HepG2 (cell line): ENCODE measurements around the gene DAGLB. TPM values are rescaled to one million over a fixed set of nuclear protein-coding genes. Genes with fewer than 3 reads are reported as not detected.

Experiments used
- CENPT ChIP-seq: sonication (generic); formaldehyde crosslinking; IDR thresholded peaks from 2 replicates; pipeline ENCODE4 v1.8.0; 2022; ENCODE audit warnings: low read depth, mild to moderate bottlenecking, moderate library complexity, missing genetic modification reagents
- ELF1 ChIP-seq: sonication (generic); formaldehyde crosslinking; IDR thresholded peaks from 2 replicates; pipeline ENCODE4 v1.4.0; 2020; ENCODE audit warnings: missing genetic modification reagents
- HIVEP1 ChIP-seq: sonication (generic); formaldehyde crosslinking; IDR thresholded peaks from 2 replicates; pipeline ENCODE4 v1.4.0; 2020; ENCODE audit warnings: mild to moderate bottlenecking, missing genetic modification reagents
- HOXA3 ChIP-seq: sonication (generic); formaldehyde crosslinking; IDR thresholded peaks from 2 replicates; pipeline ENCODE4 v1.5.0; 2020; ENCODE audit warnings: missing genetic modification reagents
- HOXD1 ChIP-seq: sonication (generic); formaldehyde crosslinking; IDR thresholded peaks from 2 replicates; pipeline ENCODE4 v1.5.0; 2020; ENCODE audit warnings: missing genetic modification reagents
- MXD4 ChIP-seq: IDR thresholded peaks from 2 replicates; pipeline ENCODE4 v1.6.1; 2016; ENCODE audit warnings: mild to moderate bottlenecking, missing biosample characterization, missing genetic modification reagents
- MXI1 ChIP-seq: IDR thresholded peaks from 3 replicates; pipeline ENCODE4 v1.6.1; 2012; ENCODE audit warnings: low read depth, low read length, inconsistent platforms, borderline replicate concordance
- ONECUT2 ChIP-seq: sonication (generic); formaldehyde crosslinking; IDR thresholded peaks from 2 replicates; pipeline ENCODE4 v1.4.0; 2020; ENCODE audit warnings: missing genetic modification reagents
- PHF21A ChIP-seq: sonication (generic); formaldehyde crosslinking; IDR thresholded peaks from 2 replicates; pipeline ENCODE4 v1.5.0; 2020; ENCODE audit warnings: mild to moderate bottlenecking, missing genetic modification reagents
- SIN3B ChIP-seq: fragments of 150-350 bp; IDR thresholded peaks from 2 replicates; pipeline ENCODE4 v1.6.1; 2014; ENCODE audit warnings: low read length
- SRY ChIP-seq: sonication (generic); formaldehyde crosslinking; IDR thresholded peaks from 2 replicates; pipeline ENCODE4 v1.8.0; 2022; ENCODE audit warnings: mild to moderate bottlenecking, missing genetic modification reagents
- TAF1 ChIP-seq: sonication (generic); formaldehyde crosslinking; IDR thresholded peaks from 2 replicates; pipeline ENCODE4 v1.4.0; 2020; ENCODE audit warnings: missing genetic modification reagents
- XRCC5 ChIP-seq: fragments of 200-400 bp; formaldehyde crosslinking; optimal IDR thresholded peaks from 2 replicates; pipeline ENCODE3; 2017; ENCODE audit warnings: mild to moderate bottlenecking, low read length
- ZNF101 ChIP-seq: sonication (generic); formaldehyde crosslinking; IDR thresholded peaks from 2 replicates; pipeline ENCODE4 v1.4.0; 2020; ENCODE audit warnings: mild to moderate bottlenecking, low read depth, missing genetic modification reagents, borderline replicate concordance
- ZNF121 ChIP-seq: sonication (generic); formaldehyde crosslinking; IDR thresholded peaks from 2 replicates; pipeline ENCODE4 v1.5.0; 2020; ENCODE audit warnings: mild to moderate bottlenecking, missing genetic modification reagents
- ZNF225 ChIP-seq: sonication (generic); formaldehyde crosslinking; IDR thresholded peaks from 2 replicates; pipeline ENCODE4 v1.4.0; 2020; ENCODE audit warnings: mild to moderate bottlenecking, missing genetic modification reagents
- ZNF256 ChIP-seq: sonication (generic); formaldehyde crosslinking; conservative IDR thresholded peaks from 2 replicates; pipeline ENCODE4 v1.4.0; 2020; ENCODE audit warnings: missing genetic modification reagents
- ZNF451 ChIP-seq: sonication (generic); formaldehyde crosslinking; IDR thresholded peaks from 2 replicates; pipeline ENCODE4 v1.5.0; 2020; ENCODE audit warnings: mild to moderate bottlenecking, missing genetic modification reagents
- polyA plus RNA-seq, 8 experiments: library from polyadenylated mRNA; depleted of rRNA in 3 of 8; stranded (reverse) in 7 of 8; unstranded in 1 of 8; fragments of >200 nt; fragmentation: Illumina TruSeq in 4 of 8; extraction: Trizol in 4 of 8; gene quantifications; 2 replicates each; pipeline versions ENCODE4 v1.2.1 to v1.2.3, GENCODE V29; 2011 to 2016; ENCODE audit warnings: low read depth in 4 of 8, missing spikeins in 1 of 8, mixed read lengths in 1 of 8; ENCODE audit not compliant: insufficient read depth in 1 of 8
- total RNA-seq, 5 experiments: library from RNA; depleted of rRNA; stranded (reverse); fragments of >200 nt; fragmentation: Illumina TruSeq; extraction: Trizol; gene quantifications; 2 replicates each; pipeline ENCODE4 v1.2.3, GENCODE V29; 2016; ENCODE audit warnings: low read depth in 1 of 5
- TF ChIP-seq, protein P1 (sequence below): sonication (generic); formaldehyde crosslinking; IDR thresholded peaks from 2 replicates; pipeline ENCODE4 v1.8.0; 2023; ENCODE audit warnings: mild to moderate bottlenecking, missing genetic modification reagents
- TF ChIP-seq, protein P2 (sequence below): sonication (generic); formaldehyde crosslinking; IDR thresholded peaks from 2 replicates; pipeline ENCODE4 v1.4.0; 2020; ENCODE audit warnings: missing genetic modification reagents, low read depth, mild to moderate bottlenecking, borderline replicate concordance
- TF ChIP-seq, protein P3 (sequence below): sonication (generic); formaldehyde crosslinking; IDR thresholded peaks from 2 replicates; pipeline ENCODE4 v1.5.0; 2020; ENCODE audit warnings: missing genetic modification reagents
- TF ChIP-seq, protein P4 (sequence below): sonication (generic); formaldehyde crosslinking; IDR thresholded peaks from 2 replicates; pipeline ENCODE4 v1.5.1; 2020; ENCODE audit warnings: missing genetic modification reagents, mild to moderate bottlenecking, borderline replicate concordance
- TF ChIP-seq, protein P5 (sequence below): sonication (generic); formaldehyde crosslinking; IDR thresholded peaks from 2 replicates; pipeline ENCODE4 v1.8.1; 2023; ENCODE audit warnings: mild to moderate bottlenecking, missing genetic modification reagents
- TF ChIP-seq, protein P6 (sequence below): IDR thresholded peaks from 2 replicates; pipeline ENCODE4 v1.6.1; 2016; ENCODE audit warnings: missing genetic modification reagents, missing compliant biosample characterization

DAGLB gene
- total and polyA plus RNA-seq, 2 of the 13 experiments (the other 11 are each of a cell fraction or from before 2014, with no cell fraction given), result 7.9 to 9.8 TPM

DNA sequence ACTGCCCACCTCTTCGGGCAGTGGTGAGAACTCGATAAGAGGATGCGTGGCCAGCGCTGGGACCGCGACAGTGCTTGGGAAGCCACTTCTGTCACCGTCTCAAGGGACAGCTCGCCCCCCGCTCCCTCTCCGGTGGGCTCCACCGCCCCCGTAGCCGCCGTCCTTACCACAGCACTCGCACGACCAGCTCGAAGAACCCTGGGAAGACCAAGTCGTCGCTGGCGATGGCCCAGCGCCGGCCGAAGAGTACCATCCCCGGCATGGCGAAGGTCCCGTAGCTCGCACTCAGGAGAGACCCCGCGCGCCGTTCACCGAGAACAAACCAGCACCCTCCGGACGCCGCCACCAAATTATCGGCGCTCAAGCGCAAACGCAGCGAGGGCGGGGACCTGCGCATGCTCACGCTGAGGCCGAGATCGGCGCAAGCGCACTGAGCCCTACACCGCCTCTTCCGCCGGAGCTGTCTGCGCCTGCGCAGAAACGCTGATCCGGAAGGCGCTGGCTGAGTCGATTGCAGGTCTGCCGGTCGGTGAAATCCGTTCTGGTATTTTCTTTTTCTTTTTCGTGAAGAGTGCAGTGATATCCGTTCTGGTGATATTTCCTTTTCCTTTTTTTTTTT lies at the start of gene DAGLB (continued):
- TF ChIP-seq, protein P1, sequence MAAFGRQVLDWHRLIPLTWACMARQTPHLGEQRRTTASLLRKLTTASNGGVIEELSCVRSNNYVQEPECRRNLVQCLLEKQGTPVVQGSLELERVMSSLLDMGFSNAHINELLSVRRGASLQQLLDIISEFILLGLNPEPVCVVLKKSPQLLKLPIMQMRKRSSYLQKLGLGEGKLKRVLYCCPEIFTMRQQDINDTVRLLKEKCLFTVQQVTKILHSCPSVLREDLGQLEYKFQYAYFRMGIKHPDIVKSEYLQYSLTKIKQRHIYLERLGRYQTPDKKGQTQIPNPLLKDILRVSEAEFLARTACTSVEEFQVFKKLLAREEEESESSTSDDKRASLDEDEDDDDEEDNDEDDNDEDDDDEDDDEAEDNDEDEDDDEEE (CRISPR knock-in tag), result peak; percentile 82; the same call in 1 of the 2 replicates
- TF ChIP-seq HIVEP1, result no peak
- no peak for TF ChIP-seq ZNF101 (CRISPR knock-in tag)
- no peak for TF ChIP-seq PHF21A (CRISPR knock-in tag)
- TF ChIP-seq, protein P2, sequence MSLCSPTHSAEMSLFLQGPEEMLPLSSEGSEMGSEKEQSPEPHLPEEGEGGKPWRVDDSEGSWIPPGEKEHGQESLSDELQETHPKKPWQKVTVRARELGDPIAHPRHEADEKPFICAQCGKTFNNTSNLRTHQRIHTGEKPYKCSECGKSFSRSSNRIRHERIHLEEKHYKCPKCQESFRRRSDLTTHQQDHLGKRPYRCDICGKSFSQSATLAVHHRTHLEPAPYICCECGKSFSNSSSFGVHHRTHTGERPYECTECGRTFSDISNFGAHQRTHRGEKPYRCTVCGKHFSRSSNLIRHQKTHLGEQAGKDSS (CRISPR knock-in tag), result 0 out of 2 replicates have a peak, but pooled peaks have one; percentile 36
- TF ChIP-seq, protein P3, sequence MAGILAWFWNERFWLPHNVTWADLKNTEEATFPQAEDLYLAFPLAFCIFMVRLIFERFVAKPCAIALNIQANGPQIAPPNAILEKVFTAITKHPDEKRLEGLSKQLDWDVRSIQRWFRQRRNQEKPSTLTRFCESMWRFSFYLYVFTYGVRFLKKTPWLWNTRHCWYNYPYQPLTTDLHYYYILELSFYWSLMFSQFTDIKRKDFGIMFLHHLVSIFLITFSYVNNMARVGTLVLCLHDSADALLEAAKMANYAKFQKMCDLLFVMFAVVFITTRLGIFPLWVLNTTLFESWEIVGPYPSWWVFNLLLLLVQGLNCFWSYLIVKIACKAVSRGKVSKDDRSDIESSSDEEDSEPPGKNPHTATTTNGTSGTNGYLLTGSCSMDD (CRISPR knock-in tag), result no peak
- no peak for TF ChIP-seq SIN3B
- TF ChIP-seq HOXD1 (CRISPR knock-in tag), result peak; percentile 81; the same call in 1 of the 2 replicates
- TF ChIP-seq ELF1, result peak; percentile 79
- TF ChIP-seq MXI1, result peak; percentile 29; the same call in 1 of the 3 replicates
- peak; percentile 66; the same call in 1 of the 2 replicates for TF ChIP-seq ZNF225 (CRISPR knock-in tag)
- 0 out of 2 replicates have a peak, but pooled peaks have one; percentile 51 for TF ChIP-seq ONECUT2 (CRISPR knock-in tag)
- 0 out of 2 replicates have a peak, but pooled peaks have one; percentile 54 for TF ChIP-seq CENPT (CRISPR knock-in tag)
- TF ChIP-seq ZNF256 (CRISPR knock-in tag), result 0 out of 2 replicates have a peak, but pooled peaks have one; percentile 85
- peak; percentile 68; the same call in 1 of the 2 replicates for TF ChIP-seq SRY
- TF ChIP-seq, protein P4, sequence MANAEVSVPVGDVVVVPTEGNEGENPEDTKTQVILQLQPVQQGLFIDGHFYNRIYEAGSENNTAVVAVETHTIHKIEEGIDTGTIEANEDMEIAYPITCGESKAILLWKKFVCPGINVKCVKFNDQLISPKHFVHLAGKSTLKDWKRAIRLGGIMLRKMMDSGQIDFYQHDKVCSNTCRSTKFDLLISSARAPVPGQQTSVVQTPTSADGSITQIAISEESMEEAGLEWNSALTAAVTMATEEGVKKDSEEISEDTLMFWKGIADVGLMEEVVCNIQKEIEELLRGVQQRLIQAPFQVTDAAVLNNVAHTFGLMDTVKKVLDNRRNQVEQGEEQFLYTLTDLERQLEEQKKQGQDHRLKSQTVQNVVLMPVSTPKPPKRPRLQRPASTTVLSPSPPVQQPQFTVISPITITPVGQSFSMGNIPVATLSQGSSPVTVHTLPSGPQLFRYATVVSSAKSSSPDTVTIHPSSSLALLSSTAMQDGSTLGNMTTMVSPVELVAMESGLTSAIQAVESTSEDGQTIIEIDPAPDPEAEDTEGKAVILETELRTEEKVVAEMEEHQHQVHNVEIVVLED (CRISPR knock-in tag), result peak; percentile 78; the same call in 1 of the 2 replicates
- TF ChIP-seq, protein P5, sequence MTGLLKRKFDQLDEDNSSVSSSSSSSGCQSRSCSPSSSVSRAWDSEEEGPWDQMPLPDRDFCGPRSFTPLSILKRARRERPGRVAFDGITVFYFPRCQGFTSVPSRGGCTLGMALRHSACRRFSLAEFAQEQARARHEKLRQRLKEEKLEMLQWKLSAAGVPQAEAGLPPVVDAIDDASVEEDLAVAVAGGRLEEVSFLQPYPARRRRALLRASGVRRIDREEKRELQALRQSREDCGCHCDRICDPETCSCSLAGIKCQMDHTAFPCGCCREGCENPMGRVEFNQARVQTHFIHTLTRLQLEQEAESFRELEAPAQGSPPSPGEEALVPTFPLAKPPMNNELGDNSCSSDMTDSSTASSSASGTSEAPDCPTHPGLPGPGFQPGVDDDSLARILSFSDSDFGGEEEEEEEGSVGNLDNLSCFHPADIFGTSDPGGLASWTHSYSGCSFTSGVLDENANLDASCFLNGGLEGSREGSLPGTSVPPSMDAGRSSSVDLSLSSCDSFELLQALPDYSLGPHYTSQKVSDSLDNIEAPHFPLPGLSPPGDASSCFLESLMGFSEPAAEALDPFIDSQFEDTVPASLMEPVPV (CRISPR knock-in tag), result 0 out of 2 replicates have a peak, but pooled peaks have one; percentile 58
- TF ChIP-seq, protein P6, sequence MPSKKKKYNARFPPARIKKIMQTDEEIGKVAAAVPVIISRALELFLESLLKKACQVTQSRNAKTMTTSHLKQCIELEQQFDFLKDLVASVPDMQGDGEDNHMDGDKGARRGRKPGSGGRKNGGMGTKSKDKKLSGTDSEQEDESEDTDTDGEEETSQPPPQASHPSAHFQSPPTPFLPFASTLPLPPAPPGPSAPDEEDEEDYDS, result 0 out of 2 replicates have a peak, but pooled peaks have one; percentile 46
- TF ChIP-seq MXD4 (CRISPR knock-in tag), result 0 out of 2 replicates have a peak, but pooled peaks have one; percentile 24
- TF ChIP-seq HOXA3 (CRISPR knock-in tag), result peak; percentile 61; the same call in 1 of the 2 replicates
- TF ChIP-seq ZNF121 (CRISPR knock-in tag), result 0 out of 2 replicates have a peak, but pooled peaks have one; percentile 26
- TF ChIP-seq ZNF451 (CRISPR knock-in tag), result no peak
- TF ChIP-seq TAF1 (CRISPR knock-in tag), result peak; percentile 77
- TF ChIP-seq XRCC5, result no peak
